Measurements from ENCODE around the gene FUT2. TPM values are rescaled to one million over a fixed set of nuclear protein-coding genes. Genes with fewer than 3 reads are reported as not detected.

FUT2 gene
- total RNA-seq, 1 donor from 2014 or later: not detected

DNA sequence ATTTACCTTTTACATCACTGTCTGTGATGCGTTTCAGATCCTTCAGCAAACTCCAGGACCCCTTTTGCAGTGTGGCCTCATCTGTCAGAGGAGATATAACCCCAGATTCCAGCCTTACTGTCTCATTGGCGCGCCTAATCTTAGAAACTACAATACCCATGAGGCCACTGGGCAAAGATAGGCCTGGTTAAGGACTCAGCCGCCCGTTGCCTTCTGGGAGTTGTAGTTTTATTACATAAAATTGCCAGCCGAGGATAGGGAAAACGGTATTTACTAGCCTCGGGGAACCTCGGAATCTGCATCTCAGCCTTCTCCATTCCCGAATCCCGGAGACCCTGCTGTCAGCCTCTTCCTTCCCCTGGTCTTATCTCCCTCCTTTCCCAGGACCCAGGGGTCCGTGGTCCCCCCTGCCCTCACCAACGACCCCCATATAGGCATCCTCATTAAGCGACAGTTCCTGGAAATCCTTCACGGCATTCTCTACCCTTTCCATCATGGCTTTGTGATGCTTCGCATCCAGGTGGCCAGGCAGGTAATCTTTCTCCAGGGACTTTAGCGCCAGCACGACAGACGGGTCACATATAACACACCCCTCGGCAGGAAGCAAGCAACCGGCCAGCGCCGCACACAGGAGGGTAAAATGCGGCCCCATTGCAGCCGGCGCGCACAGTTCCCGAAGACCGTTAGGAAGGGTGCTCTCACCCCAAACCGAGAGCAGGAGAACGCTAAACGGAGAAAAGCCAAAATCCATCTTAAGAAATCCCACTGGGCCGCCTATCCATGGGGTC lies 49.6 kb downstream of the FUT2 start:
- intact Hi-C loops (cut with micrococcal nuclease): loop anchor here (5.0 kb wide), 1 partner anchor 83 kb away; no protein-coding TSS in a partner anchor
- no peaks in the 10 kb centered on the region for H3K9me3 Mint-ChIP-seq
- peak; percentile 44 for DNase-seq (ENCODE audit: low spot score)
- peak overlapping the region; percentile 47 for H3K4me3 Mint-ChIP-seq (ENCODE audit: low read depth)
- H3K27ac Mint-ChIP-seq: peak overlapping the region; percentile 28
- H3K36me3 Mint-ChIP-seq (ENCODE audit: low read depth): no peaks in the 10 kb centered on the region
- peaks cover 15% of the 10 kb centered on the region for H3K4me1 Mint-ChIP-seq (ENCODE audit: low read depth)
- peaks cover 3% of the 10 kb centered on the region for H3K27me3 Mint-ChIP-seq (ENCODE audit: low read depth)

DNA sequence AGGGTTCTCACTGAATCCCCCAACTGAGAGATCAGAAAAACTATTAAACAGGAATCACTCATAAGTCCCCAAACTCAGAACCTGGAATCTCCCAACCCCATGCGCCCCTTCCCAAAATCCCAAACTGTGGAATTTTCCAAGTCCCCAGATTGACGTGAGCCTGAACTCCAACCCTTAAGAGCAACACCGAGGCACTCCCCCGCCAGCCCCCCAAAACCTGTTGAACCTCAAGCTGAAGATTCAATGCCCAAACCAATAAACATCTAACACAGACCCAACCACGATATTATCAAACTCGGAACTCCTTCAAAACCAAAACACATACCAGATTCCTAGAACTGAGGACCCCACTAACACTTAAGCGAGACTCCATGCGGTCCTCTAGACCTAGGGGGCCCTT lies 50.3 kb downstream of the FUT2 start:
- peak overlapping the region; percentile 58 for H3K4me3 Mint-ChIP-seq (ENCODE audit: low read depth)

DNA sequence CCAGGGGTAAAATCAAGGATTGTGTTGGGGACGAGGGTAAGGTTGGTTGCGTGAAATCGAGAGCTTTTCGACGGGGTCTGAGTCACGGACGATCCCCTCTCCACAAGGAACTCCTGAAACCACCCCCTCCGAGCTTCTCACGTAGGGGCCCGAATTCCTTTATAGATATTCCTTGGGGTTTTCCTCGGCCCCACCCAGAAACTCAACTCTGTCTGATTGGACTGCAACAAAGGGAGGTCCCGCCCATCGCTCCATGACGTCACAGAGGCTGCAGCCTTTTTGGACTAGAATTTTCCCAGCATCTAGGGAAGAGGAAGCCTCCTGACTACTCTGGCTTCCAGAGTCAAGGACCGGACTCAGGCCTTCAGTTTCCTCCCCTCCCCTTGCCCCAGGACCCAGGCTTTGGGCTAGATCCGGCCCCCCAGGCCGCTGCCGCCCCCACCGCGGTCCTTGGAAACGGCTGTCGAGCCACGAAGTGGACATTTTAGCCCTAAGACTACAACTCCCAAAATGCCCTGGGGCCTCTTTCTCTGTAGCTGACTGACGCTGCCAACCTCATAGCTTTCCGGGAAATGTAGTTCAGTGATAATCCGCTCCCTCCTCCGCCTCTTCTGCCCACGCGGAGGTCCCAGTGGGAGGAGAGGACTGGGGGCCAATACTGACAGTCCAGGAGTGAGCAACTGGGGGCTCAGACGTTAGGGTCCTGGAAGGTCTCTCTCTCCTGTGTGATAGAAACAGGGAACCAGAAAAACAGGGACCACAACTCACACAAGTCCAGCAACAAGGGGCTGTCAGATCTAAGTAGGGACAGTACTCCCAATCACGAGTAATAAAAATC lies 51.2 kb downstream of the FUT2 start, which contains the start of gene IZUMO1:
Gene IZUMO1 (minus strand): TSS at position 172 of the 838 bp plus-strand sequence. CDS start 1,050 bp downstream, outside the sequence.
- peaks cover 5% of the 10 kb centered on the region for H3K27me3 Mint-ChIP-seq (ENCODE audit: low read depth)

More for the DNA sequence above, 50.3 kb downstream of the FUT2 start:
- H3K9me3 Mint-ChIP-seq: no peaks in the 10 kb centered on the region
- intact Hi-C loops (cut with micrococcal nuclease): loop anchor here (5.0 kb wide), 1 partner anchor 84 kb away; no protein-coding TSS in a partner anchor
- peaks cover 16% of the 10 kb centered on the region for H3K4me1 Mint-ChIP-seq (ENCODE audit: low read depth)
- H3K27ac Mint-ChIP-seq: no peak overlapping the region
- DNase-seq (ENCODE audit: low spot score): no peak
- no peaks in the 10 kb centered on the region for H3K36me3 Mint-ChIP-seq (ENCODE audit: low read depth)
- peaks cover 3% of the 10 kb centered on the region for H3K27me3 Mint-ChIP-seq (ENCODE audit: low read depth)

DNA sequence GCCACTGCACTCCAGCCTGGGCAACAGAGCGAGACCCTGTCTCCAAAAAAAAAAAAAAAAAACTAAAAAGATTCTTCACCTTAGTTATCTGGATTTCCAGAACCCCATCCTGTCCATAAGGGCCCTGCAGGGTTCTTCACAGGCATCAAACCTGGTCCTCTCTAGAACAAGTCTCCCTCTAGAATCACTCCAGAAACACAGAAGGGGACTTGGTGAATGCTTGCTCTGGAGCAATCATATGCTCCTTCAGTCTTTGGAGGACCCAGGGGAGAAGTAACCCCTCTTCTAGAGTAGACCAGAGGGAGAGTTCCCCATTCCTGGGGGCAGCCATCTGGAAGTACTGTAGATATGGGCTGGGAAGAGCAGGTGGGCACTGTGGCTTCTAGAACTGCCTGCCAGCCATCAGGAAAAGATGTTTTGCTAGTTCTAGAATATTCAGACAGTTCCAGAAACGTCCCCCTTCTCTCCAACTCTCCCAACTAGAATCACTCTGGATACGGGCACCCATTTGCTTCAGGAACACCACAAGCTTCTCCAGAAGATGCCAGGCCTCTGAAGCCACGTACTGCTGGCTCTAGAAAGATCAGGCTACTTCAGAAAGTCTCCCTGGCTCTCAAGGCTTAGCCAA lies 53.9 kb downstream of the FUT2 start:
- Mint-ChIP-seq H3K9me3 (no peaks in the 10 kb centered on the region), H3K4me3 (ENCODE audit: low read depth) (no peak overlapping the region), H3K4me1 (ENCODE audit: low read depth) (peaks cover 19% of the 10 kb centered on the region), H3K36me3 (ENCODE audit: low read depth) (no peaks in the 10 kb centered on the region), H3K27ac (no peak overlapping the region), H3K27me3 (ENCODE audit: low read depth) (peaks cover 23% of the 10 kb centered on the region)
- DNase-seq (ENCODE audit: low spot score): no peak
- intact Hi-C loops (cut with micrococcal nuclease): loop anchor here (5.0 kb wide), 1 partner anchor 87 kb away; no protein-coding TSS in a partner anchor

More for the DNA sequence above, 51.2 kb downstream of the FUT2 start, which contains the start of gene IZUMO1:
- Mint-ChIP-seq H3K27ac (peak within 1 kb of the TSS; percentile 28), H3K36me3 (ENCODE audit: low read depth) (no peaks in the 10 kb centered on the region), H3K4me1 (ENCODE audit: low read depth) (peaks cover 13% of the 10 kb centered on the region), H3K9me3 (no peaks in the 10 kb centered on the region), H3K4me3 (ENCODE audit: low read depth) (peak within 1 kb of the TSS; percentile 58)
- intact Hi-C loops (cut with micrococcal nuclease): loop anchor here (5.0 kb wide), 1 partner anchor 85 kb away; no protein-coding TSS in a partner anchor
- peak; percentile 58 for DNase-seq (ENCODE audit: low spot score)

DNA sequence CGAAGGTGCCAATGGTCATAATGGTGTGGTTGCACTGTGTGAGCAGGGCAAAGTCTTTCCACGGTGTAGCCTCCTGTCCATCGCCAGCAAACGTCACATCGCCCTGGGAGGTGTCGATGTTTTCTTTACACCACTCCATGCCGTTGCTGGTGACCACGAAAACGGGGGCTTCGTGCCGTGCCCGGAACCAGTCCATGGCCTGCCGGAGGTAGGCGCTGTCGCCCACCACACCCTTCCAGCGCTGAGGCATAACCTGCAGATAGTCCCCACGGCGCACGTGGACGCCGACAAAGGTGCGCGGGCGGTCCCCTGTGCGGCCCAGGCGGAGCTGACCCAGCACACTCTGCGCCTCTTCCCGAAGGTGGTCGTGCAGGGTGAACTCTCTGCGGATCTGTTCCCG lies 54.6 kb downstream of the FUT2 start:
- Mint-ChIP-seq H3K27me3 (ENCODE audit: low read depth) (peaks cover 26% of the 10 kb centered on the region), H3K9me3 (no peaks in the 10 kb centered on the region), H3K27ac (no peak overlapping the region), H3K36me3 (ENCODE audit: low read depth) (no peaks in the 10 kb centered on the region), H3K4me1 (ENCODE audit: low read depth) (peaks cover 19% of the 10 kb centered on the region), H3K4me3 (ENCODE audit: low read depth) (no peak overlapping the region)
- no peak for DNase-seq (ENCODE audit: low spot score)
- intact Hi-C loops (cut with micrococcal nuclease): no loop called here

DNA sequence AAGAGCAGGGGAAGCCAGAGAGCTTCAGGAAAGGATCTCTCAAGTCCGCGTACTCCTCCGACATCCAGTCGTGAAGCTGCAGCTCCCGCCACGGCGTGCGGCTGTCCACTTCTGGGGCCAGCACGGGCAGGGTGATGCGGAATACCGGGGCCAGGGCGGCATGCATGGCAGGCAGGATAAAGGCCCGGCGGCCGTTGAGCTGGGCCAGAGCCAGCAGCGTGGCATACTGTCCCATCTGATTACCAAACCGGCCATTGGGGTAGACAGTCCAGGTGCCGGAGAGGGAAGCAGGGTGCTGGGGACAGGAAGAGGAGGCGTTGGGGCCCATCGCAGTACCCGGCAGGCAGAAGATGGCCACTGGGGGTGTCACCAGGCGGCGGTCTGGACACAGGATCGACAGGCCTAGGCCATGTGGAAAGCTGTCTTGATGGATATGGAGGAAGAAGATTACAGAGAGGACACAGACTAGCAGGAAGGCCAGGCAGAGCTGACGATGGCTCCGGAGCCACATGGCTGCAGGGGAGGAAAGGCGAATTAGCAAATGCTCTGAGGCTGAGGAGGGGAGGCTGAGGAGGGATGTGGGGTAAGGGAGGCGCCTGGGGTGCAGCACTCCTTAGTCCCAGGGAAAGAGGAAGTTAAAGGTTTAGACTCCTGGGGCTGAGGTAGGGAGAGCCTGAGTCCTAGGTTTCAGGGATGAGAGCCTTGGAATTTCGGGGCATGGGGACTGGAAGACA lies 55.2 kb downstream of the FUT2 start:
- H3K4me1 Mint-ChIP-seq (ENCODE audit: low read depth): peaks cover 17% of the 10 kb centered on the region
- no peaks in the 10 kb centered on the region for H3K9me3 Mint-ChIP-seq
- H3K27ac Mint-ChIP-seq: no peak overlapping the region
- H3K4me3 Mint-ChIP-seq (ENCODE audit: low read depth): peak overlapping the region; percentile 28
- no peaks in the 10 kb centered on the region for H3K36me3 Mint-ChIP-seq (ENCODE audit: low read depth)
- DNase-seq (ENCODE audit: low spot score): no peak
- H3K27me3 Mint-ChIP-seq (ENCODE audit: low read depth): peaks cover 26% of the 10 kb centered on the region
- intact Hi-C loops (cut with micrococcal nuclease): no loop called here

DNA sequence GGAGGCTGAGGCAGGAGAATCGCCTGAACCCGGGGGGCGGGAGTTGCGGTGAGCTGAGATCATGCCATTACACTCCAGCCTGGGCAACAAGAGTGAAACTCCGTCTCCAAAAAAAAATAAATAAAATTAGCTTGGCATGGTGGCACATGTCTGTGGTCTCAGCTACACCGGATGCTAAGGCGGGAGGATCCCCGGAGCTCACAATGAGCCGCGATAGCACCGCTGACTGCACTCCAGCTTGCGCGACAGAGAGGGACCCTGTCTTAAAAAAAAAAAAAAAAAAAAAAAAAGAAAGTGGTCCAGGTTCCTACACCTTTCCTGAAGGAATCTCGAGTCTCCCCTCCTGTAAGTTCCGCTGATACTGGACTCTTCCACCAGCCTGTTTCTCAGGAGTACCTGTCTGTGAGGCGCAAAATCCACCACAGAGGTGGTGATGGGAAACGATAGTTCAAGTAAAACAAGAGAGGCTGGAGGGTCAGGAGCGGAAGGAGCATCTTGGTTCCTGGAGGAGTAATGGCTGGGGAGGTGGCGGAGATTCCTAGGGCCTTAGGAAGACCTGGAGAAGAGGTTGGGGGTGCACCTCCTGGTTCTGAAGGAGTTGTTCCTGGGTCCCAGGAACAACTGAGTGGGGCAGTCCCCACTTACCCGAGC lies 56.2 kb downstream of the FUT2 start:
- DNase-seq (ENCODE audit: low spot score): no peak
- H3K27ac Mint-ChIP-seq: no peak overlapping the region
- H3K36me3 Mint-ChIP-seq (ENCODE audit: low read depth): no peaks in the 10 kb centered on the region
- intact Hi-C loops (cut with micrococcal nuclease): no loop called here
- H3K9me3 Mint-ChIP-seq: no peaks in the 10 kb centered on the region
- peak overlapping the region; percentile 73 for H3K4me3 Mint-ChIP-seq (ENCODE audit: low read depth)
- peaks cover 26% of the 10 kb centered on the region for H3K27me3 Mint-ChIP-seq (ENCODE audit: low read depth)
- peaks cover 11% of the 10 kb centered on the region for H3K4me1 Mint-ChIP-seq (ENCODE audit: low read depth)

DNA sequence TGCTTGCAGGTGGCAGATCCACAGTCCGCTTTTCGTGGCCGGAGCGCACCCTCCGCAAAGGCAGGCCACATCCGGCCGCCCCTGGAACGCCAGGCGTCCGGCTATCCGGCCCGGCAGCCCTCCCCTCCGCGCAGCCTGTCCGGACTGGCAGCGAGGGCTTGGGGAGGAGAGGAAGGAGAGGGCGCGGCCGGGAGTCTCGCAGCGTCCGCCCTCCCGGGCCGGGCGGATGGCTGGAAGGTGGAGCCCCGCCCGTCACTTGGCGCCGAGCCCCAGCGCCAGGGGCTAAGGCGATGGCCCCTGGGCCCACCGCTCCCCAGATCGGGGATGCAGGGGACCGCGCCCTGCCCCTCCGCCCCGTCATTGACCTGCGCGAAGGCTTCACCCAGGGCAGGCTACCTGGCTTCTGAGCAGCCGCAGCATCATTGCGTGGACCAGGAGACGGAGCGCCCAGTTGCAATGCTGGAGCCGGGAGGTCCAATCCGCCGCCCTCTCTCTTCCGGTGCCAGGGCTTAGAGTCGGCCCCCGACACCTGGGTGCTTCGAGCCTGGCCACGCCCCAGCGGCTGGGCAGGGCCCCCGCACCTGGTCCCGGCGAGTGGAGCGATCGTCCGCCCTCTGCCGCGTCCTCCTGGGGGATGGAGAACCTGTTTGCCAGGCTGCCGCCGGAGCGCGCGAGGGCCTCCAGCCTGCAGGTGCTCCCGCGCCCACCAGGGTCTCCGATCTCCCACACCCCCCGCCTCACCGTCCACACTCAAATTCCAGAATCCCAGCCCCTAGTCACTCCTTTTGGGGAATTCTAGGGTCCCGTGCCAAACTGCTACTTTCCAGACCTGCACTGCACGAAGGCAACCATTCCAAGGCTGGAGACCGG lies 57.0 kb downstream of the FUT2 start, which contains the start of gene FUT1:
Gene FUT1 (minus strand): TSS at position 146 of the 870 bp plus-strand sequence. CDS start 1,360 bp downstream, outside the sequence.
- intact Hi-C loops (cut with micrococcal nuclease): no loop called here
- no peak within 1 kb of the TSS for H3K27ac Mint-ChIP-seq
- peak within 1 kb of the TSS; percentile 73 for H3K4me3 Mint-ChIP-seq (ENCODE audit: low read depth)
- no peak for DNase-seq (ENCODE audit: low spot score)
- peaks cover 10% of the 10 kb centered on the region for H3K4me1 Mint-ChIP-seq (ENCODE audit: low read depth)
- no peaks in the 10 kb centered on the region for H3K36me3 Mint-ChIP-seq (ENCODE audit: low read depth)
- H3K9me3 Mint-ChIP-seq: no peaks in the 10 kb centered on the region
- peaks cover 26% of the 10 kb centered on the region for H3K27me3 Mint-ChIP-seq (ENCODE audit: low read depth)

DNA sequence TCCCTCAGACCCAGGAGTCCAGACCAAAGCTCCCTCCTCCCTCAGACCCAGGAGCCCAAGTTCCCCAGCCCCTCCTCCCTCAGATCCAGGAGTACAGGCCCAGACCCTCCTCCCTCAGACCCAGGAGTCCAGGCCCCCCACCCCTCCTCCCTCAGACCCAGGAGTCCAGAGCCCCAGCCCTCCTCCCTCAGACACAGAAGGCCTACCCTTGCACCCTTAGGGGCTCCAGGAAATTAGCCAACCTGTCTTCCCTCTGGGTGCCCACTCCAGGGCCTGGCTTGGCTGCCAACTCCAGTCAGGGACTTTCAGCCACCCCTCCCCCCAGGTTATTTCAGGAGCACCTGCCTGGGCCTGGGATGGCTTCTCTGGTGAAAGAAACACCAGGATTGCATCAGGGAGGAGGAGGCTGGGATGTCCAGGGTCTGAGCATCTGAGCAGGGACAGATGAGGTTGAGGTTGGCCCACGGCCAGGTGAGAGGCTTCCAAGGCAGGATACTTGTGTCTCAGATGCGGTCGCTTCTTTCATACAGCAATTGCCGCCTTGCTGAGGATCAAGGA lies 59.4 kb downstream of the FUT2 start, which contains the start of gene FGF21:
Gene FGF21 (plus strand): TSS at position 441 of the 558 bp plus-strand sequence. CDS start 713 bp downstream, outside the sequence.
- intact Hi-C loops (cut with micrococcal nuclease): no loop called here
- Mint-ChIP-seq H3K27me3 (ENCODE audit: low read depth) (peaks cover 26% of the 10 kb centered on the region), H3K9me3 (no peaks in the 10 kb centered on the region), H3K4me3 (ENCODE audit: low read depth) (no peak within 1 kb of the TSS), H3K27ac (no peak within 1 kb of the TSS), H3K36me3 (ENCODE audit: low read depth) (no peaks in the 10 kb centered on the region), H3K4me1 (ENCODE audit: low read depth) (peaks cover 10% of the 10 kb centered on the region)
- no peak for DNase-seq (ENCODE audit: low spot score)

Measured in activated T-helper 2 cell treated with anti-CD3 and anti-CD28 coated beads, Interferon-gamma antibody, Interleukin-2, Interleukin-4, amounts not matched to agents 10 μg/mL and 5 μg/mL and 100 μg/mL, durations not matched to agents 14 hours and 24 hours and 36 hours (primary cell).